ENCODE measurements around the gene SMAD3.

Gene SMAD3

GRCh38 chr15:67084561-67084960 lies 19.2 kb downstream of the SMAD3 start:
- no peak for DNase-seq

GRCh38 chr15:67085237-67085817 lies 19.9 kb downstream of the SMAD3 start:
- peak in 1 of 2 experiments; percentile 36 for DNase-seq

DNA sequence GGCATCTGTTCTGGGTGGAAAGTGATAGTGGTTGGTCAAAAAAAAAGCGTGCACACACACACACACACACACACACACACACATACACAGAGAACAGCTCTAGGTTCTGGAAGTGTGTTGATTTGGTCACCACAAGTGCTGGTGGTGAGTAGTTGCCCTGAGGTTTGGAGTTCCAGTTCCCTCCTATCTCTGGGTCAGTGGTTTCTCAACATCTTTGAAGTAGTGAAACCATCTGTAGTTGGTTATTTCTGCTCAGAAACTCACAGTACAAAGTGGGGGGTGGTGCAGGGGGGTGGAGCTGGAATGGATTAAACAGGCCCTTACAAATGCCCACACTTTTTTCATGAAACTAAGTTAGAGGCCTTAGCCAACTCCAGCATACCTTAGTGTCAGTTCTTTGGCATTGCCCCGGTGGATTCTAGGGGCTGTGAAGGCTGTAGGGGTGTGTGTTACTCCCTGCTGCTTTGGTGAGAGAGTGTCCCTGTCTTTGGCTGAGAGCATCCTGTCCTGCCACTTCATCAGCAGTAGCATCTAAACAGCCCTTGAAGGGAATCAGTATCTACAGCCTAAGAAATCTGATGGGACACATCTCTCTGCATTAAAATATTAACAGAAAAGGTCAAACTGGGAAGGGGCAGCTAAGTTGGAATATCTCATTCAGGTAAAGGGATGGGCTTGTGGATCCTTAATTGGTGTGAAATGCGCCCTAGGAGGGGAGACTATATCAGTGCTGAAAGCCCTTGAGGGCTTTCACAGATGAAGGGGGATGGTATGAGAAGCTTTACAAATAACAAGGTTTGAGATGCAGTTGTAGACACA lies 20.6 kb downstream of the SMAD3 start:
- no peak for DNase-seq

DNA sequence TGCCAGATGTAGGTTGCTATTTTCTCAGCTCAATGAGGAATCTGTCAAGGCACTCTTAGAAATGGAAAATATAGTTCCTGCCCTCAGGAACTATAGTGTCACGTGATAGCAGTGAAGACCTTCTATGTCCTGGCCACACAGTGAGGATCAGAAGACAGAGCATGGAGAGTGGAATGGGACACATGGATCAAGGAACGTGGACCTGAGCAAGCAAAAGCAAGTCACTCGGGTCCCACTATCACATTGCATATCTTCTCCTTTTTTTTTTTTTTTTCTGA lies 21.2 kb downstream of the SMAD3 start:
- no peak for DNase-seq

DNA sequence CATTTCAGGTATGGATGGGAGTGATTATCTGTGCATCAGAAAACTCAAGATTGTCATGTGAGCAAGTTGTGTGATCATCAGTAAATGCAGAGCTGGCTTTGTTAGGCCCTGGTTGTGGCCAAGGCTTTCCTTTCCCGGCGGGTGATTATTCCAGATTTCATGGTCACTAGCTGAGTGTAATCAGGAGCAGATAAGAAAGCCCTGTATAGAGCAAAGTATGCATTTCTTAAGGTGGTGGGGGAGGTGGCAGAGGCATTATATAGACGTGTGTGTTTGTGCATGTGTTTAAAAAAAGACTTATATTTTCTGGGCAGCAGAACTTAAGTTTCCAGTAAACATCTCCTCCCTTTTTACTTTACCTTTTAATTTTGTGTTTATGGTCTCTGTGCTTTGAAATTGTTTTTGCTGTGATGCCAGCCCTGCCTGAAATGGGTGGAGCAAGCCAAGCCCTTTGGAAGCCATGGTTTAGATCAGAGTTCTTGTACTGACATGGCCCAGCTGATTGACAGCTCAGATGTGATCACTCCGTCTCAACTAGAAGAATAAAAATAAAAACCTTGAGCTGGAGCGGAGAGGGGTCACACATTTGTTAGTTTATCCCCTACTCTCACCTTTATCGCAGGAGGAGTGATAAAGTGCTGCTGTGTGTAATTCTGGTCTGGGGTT lies 22.2 kb downstream of the SMAD3 start:
- no peak for DNase-seq

GRCh38 chr15:67089217-67090193 lies 24.1 kb downstream of the SMAD3 start:
- DNase-seq, result no peak

GRCh38 chr15:67090297-67091070 lies 25.1 kb downstream of the SMAD3 start:
- DNase-seq, result no peak

DNA sequence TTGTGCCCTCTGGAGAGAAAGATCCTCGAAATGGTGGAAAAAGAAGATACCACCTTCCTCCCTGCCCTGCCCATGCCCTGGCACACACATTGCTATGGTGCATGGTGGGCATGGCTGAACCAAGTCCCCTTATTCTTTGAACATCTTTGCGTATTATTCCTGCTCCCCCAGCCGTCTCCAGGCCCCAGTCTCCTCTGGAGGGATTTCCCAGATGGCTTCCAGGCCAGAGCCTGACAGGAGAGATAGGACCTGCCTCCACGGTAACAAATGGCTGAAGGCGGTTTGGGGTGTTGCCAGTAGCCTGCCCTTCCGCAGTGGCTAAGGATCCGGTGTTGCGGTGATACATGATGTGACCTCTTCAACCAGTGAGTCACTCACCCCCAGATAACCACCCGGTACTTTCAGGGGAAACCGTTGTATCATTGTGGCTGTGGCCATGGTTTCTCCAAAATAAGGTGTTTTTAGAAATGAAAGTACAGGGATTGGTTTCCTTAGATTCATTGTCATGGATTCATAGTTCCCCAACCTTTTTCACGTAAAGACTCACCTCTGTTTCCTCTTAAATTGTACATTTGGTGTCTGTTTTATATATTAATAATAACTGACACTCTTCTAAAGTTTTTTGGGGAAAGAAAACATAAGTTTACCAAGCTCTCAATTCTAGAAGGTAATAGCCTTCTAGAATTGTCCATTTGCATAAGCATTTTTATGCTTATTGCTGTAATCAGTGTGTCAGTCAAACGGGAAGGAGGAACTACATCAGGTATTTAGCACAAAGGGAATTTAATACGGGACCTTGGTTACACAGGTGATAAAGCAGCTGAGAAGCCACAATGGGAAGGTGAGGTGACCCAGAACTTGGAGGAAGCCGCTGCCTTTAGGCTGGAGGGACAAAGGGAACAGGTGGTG lies 25.9 kb downstream of the SMAD3 start:
- DNase-seq, result peak in 1 of 2 experiments; percentile 51

DNA sequence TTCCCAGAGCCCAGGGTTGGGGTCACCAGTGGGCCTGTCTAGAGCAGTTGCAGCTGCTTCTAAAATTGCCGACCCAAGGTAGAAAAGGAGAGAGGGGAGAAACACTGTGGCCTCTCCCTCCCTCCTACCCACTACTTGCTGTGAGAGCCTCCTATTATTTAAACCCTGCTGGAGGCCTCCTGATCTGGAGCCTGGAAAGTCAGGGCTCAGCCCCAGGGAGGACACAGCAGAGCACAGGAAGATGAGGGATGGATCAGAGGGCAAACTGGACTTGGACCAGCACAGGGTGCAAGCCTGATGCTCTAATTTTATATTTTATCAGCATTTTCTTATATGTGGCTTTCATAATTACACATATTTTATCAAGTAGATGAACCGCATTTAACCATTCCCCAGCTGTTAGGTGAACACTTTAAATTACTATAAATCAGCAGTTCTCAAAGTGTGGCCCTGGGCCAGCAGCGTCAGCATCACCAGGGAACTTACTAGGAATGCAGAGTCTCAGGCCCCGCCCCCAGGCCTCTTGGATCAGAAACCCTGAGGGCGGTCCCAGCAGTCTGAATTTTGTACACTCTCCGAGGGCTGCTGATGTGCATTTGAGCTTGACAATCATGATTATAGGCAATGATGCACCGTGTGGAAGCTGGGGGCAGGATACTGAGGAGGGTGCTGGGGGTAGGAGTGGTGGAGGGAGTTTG lies 26.7 kb downstream of the SMAD3 start:
- no peak for DNase-seq

- no peak for DNase-seq
Measured at GRCh38 chr15:67092752-67093503, 27.5 kb downstream of the SMAD3 start.

GRCh38 chr15:67093504-67093862 lies 28.1 kb downstream of the SMAD3 start:
- DNase-seq, result no peak

- no peak for DNase-seq
Measured at GRCh38 chr15:67094001-67094826, 28.8 kb downstream of the SMAD3 start.

DNA sequence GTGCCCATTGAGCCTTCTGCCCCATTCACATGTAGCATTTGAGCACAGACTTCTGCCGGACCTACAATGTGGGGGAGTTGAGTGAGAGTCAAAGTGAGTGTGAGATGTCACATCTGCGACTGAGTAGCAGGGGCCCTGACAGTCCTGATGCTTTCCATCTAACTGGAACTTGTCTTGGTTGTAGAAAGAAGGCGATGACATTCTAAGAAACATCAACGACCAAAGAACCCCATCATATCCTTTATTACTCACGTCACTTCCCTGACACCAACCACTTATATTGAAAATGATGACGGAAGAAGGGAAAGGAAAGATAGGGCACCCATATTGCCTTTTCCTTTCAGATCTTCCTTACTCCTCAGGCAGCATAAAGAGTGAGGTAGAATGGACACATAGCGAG lies 30.5 kb downstream of the SMAD3 start:
- no peak for DNase-seq

DNA sequence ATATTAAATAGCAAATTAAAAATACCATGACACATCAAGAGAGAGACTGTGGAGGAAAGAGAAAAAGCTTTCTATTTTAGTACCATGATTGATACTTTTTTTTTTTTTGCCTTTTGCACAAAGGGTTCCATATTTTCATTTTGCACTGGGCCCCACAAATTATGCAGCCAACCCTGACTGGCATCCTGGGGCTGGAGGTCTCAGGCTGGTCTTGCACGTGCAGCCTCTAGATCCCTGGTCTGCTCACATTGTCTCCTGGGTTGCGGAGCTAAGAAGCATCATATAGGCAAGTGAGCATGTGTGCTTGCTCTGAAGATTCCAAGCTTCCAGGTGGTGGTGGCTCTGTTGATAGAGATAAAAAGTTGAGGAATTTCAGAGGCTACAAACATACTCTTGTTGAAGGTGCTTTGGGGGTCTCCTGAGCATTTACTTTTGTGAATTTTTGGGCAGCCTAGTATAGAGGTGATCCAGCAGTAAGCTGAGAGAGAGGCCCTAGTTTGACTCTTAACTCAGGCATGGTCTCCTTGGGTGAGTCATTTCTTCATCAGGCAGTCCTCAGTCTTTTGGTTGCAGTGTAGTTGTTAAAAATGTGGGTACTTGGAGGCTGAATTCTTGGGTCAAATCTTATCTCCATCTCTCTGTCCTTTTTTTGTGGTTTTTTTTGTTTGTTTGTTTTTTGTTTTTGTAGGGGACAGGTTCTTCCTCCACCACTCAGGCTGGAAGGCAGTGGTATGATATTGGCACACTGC lies 31.3 kb downstream of the SMAD3 start:
- DNase-seq, result no peak

DNA sequence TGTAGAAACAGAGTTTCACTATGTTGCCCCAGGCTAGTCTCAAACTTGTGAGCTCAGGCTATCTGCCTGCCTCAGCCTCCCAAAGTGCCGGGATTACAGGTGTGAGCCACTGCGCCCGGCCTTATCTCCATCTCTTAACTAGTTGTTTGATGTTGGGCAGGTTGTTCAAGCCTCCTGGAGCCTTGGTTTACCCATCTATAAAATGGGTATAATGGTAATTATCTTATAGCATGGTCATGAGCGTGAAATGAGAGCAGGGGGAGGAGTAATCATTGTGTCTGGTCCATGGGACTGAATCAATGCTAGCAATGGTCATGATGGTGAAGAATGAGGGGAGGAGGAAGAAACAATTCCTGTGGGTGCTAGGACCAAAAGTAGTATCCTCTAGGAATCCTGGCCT lies 32.0 kb downstream of the SMAD3 start:
- no peak for DNase-seq

GRCh38 chr15:67097930-67098740 lies 32.7 kb downstream of the SMAD3 start:
- DNase-seq, result peak; percentile 18 to 27

DNA sequence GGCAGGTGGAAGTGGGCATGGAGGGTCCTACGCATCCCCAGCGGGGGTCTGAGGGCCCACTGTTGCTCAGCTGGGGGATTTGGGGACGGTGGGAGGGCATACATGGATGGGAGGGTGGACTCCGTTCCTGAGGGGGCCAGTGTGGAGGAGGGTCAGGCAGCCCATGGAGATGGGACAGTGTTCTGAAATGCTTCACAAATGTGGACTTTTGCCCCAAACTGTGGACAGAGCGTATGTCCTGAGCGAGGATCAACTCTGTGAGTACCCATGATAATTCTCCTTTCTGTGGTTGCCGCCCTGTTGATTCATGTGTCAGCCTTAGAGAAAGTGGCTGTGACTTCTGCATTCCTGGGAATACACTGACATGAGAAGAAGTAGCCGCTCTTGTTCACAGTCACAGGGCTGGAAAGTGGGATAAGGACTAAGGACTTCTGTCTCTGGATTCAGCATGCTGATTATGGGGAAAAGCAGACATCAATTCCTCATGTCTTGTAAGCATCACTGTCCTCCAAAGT lies 33.4 kb downstream of the SMAD3 start:
- DNase-seq, result no peak

Measured in stimulated activated CD4-positive, alpha-beta T cell treated with anti-CD3 and anti-CD28 coated beads, Interleukin-4, amount 100 ng/mL, for 4 hours (primary cell).